Embryonic facial prominence (tissue), 1 donor: ENCODE results near the gene STX10.

ENCODE experiments used
- DNase-seq: peaks from one replicate; pipeline ENCODE4 v3.0.0-alpha.2; 2016; ENCODE audit errors: extremely low spot score

STX10 gene

DNA sequence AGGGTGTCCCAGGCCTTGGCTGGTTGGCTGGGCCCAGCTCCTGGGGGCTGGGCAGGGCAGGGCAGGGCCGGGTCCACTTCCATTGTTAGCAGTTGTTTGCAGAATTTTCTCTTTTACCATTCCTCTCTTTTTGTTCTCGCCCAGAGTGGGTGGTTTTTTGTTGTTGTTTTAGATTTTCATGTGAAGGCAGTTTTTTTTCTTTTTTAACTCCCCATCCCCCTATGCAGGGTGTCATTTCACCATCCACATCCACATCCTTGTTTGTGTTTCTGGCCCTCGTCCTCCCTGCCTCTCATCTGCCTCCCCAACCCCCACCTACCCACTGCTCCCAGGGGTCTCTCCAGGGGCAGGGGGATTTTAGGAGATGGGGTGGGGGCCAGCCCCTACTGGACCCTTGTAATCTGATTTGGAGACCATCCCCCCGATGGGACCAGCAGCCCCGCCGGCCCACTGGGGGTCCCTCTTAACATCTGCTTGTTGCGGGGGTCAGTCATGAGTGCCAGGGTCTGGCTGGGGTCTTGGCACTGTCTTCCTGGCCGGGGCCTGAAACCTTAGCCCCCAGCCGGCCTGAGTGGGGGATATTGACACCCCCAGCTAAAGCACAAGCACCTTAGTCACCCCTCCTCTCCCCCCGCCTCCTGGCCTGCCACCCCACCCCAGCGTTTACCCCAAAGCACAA is 10.4 kb downstream of the STX10 start:
- no peak for DNase-seq

DNA sequence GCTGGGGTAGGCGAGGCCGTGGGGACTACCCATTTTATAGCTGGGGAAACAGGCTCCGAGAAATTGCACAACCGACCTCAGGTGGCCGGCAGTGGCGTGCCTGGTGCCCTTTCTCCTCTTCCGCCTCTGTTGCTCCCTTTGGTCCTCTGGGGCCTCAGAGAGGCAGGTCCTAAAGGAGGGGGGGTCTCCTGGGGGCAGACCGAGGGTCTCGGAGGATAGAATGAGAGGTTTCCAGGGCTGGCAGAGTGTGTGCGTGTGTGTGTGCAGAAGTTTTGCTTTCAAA is 11.3 kb downstream of the STX10 start:
- DNase-seq: no peak

DNA sequence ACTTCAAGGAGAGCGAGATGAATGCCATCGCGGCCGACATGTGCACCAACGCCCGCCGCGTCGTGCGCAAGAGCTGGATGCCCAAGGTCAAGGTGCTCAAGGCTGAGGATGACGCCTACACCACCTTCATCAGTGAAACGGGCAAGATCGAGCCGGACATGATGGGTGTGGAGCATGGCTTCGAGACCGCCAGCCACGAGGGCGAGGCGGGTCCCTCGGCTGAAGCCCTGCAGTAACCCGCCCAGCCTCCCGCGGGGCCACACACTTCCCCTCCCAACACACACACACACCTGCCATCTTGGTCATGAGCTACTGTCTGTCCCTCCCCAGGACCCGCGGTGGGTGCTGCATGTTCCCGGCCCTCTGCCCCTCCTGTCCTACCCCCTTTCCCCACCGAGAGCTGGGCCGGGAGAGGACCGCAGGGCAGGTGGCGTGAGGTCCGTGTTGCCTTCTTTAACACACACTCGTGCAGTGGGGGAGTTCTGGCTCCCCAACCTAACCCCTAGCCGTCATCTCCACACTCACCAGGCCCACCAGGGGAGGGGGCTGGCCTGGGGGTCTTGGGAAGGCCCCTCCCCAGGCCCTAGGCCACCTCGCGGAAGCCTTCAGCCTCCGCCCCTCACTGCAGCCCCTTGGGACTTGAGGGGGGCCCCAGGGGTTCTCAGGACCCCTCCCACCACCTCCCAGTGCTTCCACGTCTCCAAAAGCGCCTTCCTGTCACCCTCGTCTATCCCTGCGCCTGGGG is 11.8 kb downstream of the STX10 start:
- DNase-seq: no peak

DNA sequence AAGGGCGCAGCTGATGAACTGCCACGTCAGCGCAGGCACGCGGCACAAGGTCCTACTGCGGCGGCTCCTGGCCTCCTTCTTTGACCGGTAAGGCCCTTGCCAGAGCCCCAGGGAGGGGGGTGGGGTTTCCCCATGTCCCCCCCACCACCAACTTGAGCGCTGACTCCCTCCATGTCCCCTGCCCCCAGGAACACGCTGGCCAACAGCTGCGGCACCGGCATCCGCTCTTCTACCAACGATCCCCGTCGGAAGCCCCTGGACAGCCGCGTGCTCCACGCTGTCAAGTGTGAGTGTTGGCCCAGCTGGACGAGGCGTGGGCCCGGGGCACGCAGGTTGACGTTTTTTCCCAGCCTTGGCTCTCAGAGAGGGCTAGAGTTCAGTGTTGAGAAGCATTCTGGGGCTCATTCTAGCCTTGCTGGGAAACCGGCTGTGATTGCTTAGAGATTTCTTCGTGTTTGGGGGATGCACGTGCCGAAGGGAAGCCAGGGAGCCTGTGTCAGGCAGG is 12.8 kb downstream of the STX10 start:
- no peak for DNase-seq

DNA sequence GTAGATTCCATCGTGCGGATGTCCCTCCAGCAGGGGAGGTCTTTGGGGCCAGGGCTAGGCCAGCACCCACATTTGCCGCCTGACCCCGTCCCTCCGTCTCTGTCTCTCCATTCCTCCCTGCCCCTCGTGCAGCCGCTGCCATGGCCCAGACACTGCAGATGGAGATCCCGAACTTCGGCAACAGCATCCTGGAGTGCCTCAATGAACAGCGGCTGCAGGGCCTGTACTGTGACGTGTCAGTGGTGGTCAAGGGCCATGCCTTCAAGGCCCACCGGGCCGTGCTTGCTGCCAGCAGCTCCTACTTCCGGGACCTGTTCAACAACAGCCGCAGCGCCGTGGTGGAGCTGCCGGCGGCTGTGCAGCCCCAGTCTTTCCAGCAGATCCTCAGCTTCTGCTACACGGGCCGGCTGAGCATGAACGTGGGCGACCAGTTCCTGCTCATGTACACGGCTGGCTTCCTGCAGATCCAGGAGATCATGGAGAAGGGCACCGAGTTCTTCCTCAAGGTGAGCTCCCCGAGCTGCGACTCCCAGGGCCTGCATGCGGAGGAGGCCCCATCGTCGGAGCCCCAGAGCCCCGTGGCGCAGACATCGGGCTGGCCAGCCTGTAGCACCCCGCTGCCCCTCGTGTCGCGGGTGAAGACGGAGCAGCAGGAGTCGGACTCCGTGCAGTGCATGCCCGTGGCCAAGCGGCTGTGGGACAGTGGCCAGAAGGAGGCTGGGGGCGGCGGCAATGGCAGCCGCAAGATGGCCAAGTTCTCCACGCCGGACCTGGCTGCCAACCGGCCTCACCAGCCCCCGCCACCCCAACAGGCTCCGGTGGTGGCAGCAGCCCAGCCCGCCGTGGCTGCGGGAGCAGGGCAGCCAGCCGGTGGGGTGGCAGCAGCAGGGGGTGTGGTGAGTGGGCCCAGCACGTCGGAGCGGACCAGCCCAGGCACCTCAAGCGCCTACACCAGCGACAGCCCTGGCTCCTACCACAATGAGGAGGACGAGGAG is 14.8 kb downstream of the STX10 start:
- DNase-seq: no peak

DNA sequence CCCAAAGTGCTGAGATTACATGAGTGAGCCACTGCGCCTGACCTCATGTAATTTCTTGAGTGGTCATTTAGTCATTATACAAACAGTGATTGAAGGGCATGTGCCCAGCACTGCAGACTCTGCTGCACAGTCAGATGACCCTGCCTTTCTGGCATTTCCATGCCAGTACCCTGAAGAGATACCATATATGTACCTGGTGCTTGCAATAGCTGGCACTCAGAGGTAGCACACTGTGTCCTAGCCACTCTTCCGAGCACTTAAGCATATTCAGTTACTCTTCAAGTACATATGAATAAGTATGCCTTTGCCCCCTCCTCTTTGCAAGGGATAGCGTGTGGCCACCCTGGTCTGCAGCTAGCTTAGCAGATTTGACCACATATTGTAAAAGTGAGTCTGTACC is 15.5 kb downstream of the STX10 start:
- DNase-seq: no peak

DNA sequence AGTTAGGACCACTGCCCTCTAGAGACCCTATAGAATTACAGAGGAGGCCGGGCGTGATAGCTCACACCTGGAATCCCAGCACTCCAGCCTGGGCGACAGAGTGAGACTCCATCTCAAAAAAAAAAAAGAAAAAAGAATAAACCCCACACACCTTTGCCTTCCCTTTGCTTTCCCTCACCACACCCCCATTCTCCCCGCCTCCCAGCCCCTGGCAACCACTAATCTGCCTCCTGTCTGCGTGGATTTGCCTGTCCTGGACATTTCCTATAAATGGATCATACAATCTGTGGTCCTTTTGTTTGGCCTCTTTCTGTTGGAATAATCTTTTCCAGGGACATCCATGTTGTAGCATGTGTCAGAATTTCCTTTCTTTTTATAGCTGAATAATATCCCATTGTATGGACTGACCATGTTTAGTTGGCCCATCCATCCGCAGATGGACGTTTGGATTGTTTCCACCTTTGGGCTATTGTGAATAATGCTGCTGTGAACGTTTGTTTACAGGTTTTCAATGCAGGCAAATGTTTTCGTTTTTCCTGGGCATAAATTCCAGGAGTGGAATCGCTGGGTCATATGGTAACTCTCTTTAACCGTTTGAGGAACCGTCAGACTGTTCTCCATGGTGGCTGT is 16.8 kb downstream of the STX10 start:
- DNase-seq: no peak

DNA sequence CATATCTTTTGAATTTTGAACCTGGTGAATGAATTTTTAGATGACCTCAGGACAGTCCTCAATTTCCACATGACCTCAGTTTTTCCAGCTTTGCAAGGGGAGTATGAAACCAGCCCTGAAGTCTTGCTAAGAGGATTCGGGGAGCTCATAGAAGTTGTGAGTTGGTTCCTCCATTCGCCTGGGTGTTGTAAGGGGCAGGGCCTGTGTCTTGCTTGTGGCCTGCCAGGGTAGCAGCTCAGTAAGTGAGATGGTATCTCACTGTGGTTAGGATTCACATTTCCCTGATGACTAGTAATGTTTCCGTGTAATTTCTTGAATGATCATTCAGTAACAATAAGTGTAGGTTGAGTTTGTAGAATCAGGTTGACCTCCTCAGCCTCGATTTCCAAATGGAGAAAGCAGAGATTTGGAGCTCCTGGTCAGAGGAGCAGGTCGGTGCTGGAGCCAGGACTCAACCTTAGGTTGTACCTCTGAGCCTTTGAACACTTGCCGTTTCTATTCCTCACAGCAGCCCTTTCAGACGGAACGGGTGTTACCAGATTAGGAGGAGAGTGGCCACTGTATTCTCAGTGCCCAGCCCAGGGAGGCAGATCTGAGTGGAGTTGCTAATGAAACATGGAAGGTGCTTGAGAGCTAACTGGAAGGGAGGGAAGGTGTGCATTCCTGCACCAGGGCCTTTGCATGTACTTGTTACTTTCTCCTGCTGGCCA is 17.5 kb downstream of the STX10 start:
- DNase-seq: no peak

DNA sequence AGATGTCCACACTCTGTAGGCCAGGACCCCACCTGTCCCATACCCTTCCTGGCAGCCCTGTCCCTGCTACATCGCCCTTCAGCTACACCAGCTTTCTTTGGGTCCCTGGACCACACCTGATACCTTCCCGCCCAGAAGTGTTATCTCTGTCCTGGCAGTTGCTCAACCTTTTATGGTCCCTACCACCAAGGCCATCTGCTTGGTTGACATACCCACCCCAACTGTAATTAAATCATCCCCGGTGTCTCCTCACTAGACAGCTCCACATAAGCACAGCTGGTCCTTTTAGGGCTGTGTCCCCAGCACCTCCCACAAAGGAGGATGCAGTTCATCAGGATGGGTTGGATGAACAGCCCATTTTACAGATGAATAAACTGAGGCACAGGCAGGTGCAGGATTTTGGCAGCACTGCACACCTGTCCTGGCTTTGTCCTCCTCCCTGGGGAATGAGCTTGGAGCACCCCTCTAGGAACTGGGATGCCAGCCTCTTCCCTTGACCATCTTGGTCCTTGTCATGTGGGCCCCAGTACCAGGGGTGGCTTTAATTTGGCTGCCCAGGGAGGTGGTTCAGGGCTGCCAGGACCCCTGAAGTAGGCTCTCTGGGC is 19.2 kb downstream of the STX10 start:
- DNase-seq: no peak

DNA sequence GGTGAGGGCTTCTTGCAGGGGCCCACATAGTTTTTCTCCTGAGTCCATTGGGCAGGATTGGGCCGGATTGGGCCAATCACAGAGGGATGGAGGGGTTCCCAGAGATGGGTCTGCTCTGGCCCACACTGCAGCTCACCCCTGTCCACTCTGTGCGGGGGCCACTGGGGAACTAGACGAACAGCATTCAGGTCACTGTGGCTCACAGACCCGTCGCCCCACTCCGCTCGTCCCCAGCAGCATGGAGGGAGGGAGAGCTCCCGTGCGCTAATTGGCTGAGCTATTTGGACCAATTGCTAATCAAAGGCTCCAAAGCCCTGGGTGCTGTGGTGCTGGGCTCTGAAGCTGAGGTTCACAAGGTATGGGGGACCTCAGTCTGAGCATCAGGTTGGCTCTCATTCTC is 20.8 kb downstream of the STX10 start:
- no peak for DNase-seq

DNA sequence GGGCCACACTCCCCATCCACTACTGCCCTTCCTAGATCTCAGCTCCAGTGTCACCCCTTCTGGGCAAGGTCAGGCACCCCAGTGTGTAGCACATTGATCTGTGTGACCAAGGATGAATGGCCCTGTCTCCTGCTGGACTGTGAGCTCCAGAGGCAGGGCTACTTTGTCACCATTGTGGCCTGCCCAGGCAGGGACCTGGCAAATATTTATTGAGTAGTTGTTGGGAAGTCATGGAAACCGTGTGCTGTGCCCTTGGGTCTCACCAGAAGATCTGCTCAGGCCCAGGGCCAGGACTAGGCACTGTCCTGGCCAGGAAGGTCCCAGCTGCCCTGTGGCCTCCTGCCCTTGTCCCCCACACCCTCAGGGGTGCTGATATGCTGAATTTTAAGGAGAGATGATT is 21.6 kb downstream of the STX10 start:
- DNase-seq: no peak

DNA sequence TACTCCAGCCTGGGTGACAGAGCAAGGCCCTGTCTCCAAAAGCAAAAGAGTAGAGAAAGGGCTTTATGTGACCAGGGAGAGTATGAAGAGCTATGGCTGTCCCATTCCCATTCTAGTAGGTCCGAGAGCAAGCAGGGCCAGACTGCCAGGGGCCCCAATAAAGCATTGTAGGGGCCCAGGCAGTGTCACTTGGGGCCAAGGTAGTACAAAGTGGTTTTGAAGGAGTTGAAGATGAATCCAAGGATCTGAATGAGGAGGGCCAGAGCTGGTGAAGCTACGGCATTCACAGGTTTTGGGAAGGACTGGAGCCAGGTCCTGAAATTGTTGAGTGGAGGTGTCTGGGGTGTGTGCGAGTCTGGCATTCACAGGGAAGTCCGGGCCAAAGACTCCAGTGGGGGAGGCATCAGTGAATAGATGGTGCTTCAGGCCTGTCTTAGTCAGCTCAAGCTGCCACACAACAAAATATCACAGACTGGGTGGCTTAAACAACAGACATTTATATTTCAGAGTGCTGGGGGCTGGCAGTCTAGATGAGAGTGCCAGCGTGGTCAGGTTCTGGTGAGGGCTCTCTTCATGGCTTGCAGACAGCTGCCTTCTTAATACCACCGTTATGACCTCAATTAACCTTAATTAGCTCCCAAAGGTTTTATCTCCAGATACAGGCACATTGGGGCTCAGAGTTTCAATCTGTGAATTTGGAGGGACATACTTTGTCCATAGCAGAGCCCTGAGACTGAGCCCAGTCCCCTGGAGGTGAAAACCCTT is 22.2 kb downstream of the STX10 start:
- DNase-seq: no peak

DNA sequence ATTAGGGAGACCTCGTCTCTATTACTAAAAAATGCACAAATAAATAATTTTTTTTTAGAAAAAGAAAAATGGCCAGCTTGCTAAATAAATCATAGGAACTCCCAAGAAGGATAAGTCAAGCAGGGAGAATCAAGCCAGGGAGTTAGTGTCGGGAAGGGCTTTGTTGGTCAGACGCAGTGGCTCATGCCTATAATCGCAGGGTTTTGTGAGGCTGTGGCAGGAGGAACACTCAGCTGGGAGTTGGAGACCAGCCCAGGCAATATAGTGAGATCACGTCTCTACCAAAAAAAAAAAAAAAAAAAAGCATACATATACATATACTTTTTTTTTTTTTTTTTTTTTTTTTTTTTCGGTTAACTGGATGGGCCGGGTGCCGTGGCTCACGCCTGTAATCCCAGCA is 23.1 kb downstream of the STX10 start:
- no peak for DNase-seq

DNA sequence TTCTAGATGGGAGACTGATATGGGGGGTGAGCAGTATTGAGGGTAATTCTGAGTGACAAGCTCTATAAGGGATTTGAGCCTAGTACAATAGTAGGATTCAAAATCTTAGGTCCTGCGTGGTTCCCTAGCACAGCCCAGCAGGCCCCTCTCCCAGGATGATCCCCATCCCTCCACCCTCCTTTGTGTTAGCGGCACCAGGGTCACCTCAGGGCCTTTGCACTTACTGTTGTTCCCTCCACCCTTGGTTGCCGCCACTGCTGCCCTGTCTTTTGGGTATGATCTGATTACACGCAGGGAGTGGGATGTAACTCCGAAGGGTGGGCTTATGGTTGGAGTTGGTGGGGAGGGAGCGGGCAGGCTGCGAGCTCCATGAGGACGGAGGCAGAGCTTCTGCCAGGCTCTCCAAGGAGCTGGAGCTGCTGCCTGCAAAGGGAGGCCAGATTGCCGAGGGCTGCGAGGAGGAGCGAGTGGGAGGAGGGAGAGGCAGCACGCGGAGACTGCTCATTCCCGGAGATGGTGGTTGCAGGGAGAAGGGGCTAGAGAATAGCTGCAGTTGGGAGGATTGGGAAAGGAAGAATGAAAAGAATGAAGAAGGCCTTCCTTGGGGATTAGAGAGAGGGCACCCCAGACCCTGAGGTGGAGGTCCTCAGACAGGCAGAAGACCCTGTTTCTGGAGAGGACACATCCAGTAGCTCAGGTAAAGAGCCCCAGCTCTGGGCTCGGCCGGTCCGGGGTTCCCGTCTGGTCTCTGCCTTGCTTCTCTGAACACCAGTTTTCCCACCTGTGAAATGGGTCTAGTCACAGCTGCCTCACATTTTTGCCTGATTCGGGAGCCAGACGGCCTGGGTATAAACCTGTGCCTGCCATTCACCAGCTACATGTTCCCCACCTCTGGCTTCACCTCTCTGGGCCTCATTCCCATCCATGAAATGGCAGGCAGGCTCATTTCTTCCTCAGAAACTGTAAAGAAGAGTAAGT is 26.9 kb downstream of the STX10 start:
- no peak for DNase-seq

DNA sequence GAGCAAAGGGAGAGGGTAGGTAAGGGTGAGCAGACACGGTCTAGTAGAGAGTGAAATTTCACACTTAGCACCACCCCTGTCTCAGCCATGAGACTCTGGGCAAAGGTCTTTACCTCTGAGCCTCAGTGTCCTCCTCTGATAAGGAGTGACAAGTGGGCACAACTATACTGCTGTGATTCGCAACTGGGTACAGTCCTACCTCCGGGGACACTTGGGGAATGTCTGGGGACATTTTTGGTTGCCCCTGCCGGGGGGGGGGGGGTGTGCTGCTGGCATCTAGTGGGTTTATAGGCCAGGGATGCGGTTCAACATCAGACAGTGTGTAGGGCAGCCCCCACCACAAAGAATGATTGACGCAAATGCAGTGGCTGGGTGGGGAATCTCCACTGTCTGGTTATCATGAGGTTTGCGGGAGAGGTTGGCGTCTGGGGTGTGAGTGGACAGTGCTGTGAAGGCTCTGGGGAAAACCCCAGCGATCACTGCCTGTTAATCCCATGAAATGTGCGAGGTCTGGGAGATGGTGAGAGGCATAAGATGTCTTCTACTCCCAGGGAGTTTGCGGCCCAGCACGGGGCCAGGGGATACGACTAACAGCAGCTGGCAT is 27.8 kb downstream of the STX10 start:
- DNase-seq: no peak

DNA sequence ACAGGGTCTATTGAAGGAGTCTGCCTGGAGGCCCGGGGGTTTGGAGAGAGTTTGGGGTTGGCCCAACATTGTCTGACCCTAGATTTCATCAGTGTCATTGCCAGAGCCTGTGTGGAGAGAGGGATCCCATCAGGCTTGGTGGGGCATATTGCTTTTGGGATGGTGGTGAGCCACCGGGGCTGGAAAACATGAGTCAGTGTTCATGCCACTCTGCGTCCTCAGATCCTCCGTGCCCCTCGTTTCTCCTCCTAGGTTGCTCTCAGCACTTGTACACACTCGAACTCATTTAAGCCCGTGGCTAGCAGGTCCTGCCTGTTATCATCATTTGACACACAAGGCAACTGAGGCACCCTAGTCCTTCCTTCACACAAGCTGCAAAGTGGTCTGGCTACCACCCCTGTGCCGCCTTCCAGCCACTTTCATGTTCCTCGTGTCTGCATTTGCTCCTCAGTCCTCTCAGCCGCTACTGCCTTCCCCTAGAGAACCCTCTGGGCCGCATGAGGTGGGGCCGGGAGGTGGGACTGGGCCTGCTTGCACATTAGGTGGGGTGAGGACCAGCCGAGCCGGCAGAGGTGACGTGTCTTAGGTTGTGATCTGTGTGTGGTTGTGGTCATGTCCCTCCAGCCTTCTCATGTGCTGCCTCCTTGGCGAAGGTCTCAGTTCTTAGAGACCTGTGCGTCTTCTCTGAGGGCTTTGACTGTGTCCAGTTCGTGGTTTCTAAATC is 28.5 kb downstream of the STX10 start:
- no peak for DNase-seq

DNA sequence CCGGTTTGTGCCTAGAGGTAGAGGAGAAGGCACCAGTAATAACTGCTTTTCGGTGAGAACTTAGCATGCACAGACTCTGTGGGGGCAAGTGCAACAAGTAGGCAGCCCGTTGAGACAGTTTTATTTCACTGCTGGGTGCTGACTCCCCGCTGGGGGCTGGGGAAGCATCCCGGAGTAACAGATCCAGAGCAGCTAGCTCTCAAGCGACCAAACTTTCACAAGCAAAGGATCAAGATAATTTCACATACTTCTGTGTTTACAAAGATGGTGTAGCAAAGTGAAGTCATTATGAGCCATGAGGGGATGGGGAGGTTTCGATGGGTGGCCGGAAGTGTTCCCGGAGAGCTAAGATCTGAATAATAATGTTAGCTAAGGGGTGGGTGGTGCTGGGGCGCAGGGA is 29.4 kb downstream of the STX10 start:
- DNase-seq: no peak

DNA sequence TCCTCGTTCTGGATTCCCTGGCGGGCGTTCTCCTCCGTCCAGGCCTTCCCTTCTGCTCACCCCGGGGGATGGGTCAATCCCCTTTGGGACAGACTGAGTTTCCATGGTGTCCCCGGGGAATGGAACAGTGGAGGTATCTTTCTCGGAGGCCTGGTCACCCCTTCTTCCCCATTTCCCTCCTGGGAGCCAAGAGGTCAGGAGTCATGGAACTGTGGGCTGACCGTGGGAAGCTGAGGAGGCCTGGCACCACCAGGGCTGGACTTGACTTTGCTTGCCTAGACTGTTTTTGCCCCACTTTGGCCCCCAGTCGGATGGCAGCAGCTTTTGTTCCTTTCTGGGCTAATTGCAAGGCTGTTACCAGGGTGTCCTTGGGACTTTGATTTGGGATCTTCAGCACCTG is 30.1 kb downstream of the STX10 start:
- DNase-seq: no peak
